Muscle of arm (tissue), 12 donors: ENCODE results near the gene MPRIP. TPM values are rescaled to one million over a fixed set of nuclear protein-coding genes. Genes with fewer than 3 reads are reported as not detected.
"Not testable (repeated sequence)": the region's sequence is repeated elsewhere in the genome, so short reads cannot be mapped to it uniquely, and the experiment has no call there.

Source experiments
- DNase-seq: peaks from one replicate; pipeline ENCODE4 v3.0.0-alpha.2; 2013
- polyA plus RNA-seq, 12 donors: library from polyadenylated mRNA; unstranded; fragments of 120-200 nt; gene quantifications; one replicate each; pipeline ENCODE4 v1.2.1, GENCODE V29; 2013; ENCODE audit not compliant: insufficient read length in 12 of 12

The MPRIP gene
- polyA plus RNA-seq, 12 donors, result 100 to 231 (median 191) TPM

DNA sequence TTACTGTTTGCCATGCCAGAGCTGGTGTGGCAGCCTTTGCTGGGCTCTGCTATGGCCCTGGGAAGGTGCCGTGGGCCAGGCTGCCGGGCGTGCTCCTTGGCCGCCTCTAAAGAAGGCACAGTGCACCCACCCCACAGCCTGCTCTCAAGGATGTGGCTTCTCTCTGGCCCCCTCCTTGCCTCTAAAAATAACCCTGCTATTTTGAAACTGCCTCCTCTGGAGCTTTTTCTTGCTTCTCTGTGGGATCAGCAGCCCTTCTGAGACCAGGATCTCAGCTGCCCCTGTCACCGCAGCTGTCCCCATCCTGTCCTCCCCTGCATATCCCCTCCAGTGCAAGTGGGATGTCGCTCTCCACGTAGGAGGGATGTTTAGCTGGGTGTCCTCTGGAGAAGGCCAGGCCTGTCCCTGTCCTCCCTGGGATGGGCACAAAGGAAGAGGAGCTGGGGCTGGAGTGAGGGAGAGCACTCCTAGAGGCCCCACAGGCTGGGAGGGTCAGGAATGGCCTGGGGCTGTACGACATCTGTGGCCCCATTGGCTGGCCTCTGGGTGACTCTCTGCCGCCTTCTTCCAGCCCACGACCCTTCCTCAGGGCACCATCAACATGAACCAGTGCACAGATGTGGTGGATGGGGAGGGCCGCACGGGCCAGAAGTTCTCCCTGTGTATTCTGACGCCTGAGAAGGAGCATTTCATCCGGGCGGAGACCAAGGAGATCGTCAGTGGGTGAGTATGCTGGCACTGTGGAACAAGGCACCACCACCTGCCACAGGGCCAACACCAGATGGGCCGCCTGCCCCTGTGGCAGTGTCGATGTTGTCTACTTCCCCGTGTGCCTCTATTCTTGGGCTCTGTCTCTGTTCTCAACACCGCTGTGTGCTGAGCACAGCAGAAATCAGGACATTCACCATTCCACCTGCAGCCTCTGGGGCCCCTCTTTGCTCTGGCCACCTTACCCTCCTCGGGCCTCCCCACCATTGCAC, 84.2 kb downstream of the MPRIP start:
- DNase-seq, result no peak

GRCh38 chr17:17127156-17127555, 84.9 kb downstream of the MPRIP start:
- DNase-seq, result no peak

DNA sequence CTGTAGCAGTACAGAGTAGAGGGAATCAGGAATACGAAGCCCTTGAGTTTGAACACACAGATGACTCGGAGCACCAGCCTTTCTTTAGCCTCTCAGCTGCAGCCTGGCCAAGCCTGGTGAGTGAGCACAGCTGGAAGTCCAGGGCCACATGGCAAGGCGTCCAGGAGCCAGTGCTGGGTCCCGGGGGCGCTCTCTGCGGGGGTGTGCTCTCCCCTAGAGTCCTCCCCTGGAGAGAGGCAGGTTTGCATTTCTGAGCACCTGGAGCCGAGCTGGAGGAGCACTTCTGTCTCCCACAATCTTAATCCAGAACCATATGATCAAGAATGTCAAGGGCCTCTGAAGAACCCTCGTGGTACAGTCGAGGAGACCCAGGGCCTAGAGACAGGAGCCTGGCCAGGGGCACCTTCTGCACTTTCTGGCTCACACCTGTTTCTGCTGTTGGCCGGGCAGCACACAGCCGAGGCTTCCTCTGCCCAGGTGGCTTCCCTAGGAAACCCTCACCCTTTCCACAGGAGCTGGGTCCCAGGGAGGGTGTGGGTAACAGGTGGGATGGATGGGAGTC, 85.6 kb downstream of the MPRIP start:
- no peak for DNase-seq

DNA sequence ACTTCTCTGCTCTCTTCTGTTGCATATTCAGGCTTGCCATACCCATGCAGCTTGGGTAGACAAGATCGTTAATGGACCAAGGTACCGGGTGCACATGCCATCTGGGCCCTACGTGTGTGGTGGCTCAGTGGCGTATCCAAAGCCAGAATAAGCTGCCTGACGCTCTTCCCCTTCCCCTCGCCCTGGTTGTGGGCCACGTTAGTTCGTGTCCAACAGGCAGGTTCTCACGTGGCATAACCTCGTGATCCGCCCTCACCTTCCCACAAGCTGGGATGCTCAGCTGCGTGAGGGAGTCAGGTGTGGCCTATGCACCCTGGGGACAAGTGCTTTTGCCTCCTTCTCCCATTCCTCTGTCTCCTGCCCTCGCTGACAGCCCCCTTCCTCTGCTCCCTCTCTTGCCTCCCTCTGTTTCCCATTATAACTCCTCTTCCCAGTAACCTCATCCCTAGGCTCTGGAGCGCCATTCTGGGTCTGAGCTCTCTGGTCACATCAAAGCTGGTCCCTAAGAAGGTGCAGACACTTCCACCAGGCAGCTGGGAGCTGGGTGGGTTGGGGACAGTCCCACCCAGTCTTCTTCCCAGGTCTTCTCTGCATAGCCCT, 86.3 kb downstream of the MPRIP start:
- DNase-seq, result no peak

- no peak for DNase-seq
These were observed 87.2 kb downstream of the MPRIP start for GRCh38 chr17:17129466-17129865.

GRCh38 chr17:17130077-17130844, 88.0 kb downstream of the MPRIP start:
- DNase-seq, result no peak

DNA sequence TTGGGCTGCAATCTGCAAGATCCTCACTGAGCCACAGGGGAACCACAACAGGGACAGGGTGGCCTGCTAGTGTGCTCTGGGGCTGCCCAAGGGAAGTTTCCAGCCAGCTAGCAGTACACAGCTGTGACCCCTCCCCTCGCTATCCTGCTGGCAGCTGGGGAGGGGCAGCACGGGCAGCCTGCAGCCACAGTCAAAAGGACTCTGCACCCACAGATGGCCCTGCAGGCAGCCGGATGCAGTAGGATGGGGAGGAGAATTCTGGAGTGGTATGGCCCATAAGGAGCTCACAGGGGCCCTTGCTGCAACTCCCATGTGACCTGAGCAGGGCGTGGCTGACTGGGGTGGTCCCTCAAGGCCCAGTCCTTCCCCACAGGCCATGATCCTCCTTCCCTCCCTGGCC, 89.6 kb downstream of the MPRIP start:
- no peak for DNase-seq

- peak; percentile 53 for DNase-seq
These were observed 90.5 kb downstream of the MPRIP start for GRCh38 chr17:17132746-17133145.

GRCh38 chr17:17134051-17134956, 92.0 kb downstream of the MPRIP start:
- no peak for DNase-seq

- DNase-seq, result no peak
These were observed 92.7 kb downstream of the MPRIP start for GRCh38 chr17:17134957-17135333.

DNA sequence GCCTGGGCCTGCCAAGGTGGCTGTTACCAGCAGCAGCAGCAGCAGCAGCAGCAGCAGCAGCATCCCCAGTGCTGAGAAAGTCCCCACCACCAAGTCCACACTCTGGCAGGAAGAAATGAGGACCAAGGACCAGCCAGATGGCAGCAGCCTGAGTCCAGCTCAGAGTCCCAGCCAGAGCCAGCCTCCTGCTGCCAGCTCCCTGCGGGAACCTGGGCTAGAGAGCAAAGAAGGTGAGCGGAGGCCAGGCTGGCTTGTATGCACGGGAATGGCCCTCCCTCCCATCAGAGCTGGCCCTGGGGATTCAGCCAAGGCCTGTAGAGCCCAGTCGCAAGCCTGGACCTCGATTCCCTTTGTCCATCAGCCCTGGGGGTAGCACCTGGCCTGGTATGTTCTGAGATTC, 94.0 kb downstream of the MPRIP start:
- not testable (repeated sequence) for DNase-seq

- no peak for DNase-seq
These were observed 95.7 kb downstream of the MPRIP start for GRCh38 chr17:17137731-17138585.

DNA sequence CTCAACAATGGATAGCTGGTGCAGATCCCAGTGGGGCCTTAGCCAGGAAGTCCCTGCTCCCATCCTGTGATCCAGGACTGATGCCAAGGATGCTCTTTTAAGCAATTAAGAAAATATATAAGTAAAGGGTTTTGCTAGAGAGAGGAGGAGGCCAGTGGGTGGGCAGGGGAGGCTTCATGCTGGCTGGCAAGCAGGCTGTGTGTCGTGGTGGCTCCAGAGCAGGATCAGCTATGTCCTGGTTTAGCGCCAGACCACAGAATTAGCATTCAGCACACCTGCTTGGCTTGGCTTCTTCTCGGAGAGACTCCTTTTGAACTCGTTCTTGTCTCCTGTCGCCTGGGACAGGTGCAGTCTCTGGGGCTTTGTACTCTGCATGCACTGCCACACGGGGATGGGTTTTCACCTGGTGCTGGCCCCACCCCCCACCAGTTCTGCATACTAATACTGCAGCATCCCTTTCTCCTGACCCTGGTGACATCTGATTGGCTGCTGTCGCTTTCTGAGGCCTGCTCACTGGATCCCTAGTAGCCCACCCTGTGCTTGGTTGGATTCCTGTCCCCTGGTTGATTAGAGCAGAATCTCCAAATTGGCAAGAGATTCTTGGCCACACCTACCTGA, 97.8 kb downstream of the MPRIP start:
- DNase-seq, result no peak

DNA sequence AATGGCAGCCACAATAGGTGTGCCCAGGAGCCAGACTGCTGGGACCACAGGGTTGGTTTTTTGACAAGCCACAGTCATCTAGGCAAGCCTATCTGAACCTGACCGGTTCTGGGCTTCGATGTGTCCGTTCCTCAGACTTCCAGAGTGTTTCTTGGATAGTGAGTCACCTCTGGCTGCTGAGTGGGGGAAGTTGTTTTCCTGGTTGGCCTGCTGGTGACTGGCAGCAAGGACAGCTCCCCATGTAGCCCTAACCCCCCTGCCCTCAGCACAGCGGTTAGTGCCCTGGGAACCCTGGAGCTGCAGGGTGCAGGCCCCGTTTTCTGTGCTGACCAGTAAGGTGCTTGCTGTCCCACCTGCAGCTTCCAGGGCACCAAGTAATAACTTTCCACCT, 98.3 kb downstream of the MPRIP start:
- DNase-seq, result no peak

GRCh38 chr17:17141279-17141678, 99.0 kb downstream of the MPRIP start:
- DNase-seq, result no peak

DNA sequence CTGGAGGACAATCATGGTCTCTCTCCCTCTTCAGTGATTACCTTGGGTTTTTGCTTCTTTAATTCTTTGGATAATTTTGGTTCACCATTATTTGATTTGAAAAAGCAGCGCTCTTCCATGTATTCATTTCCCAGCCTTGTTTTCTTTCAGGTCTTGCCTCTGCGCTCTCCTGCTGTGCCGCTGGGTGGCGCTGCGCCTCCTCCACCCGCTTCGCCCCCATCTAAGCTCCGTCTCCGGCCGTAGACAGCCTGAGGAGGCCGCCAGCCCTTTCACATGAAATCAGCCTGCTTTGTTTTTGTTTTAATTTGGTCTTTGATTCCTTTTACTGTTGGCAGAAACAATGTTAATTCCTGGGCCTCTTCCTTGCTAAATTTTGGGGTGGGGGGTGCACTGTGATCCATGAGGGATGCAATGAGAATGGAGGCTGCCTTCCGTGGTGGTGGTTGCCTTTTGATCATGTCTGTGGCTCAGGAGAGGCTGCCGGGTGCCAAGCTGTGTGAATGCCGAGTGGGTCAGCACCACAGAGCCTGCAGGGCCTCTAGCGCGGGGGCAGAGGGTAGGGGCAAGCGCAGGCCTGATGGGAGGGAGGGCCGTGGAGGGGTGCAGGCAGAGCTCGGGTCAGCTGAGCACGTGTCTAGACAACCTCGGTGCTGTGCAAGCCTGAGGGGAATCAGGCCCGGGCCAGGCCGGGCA, 99.7 kb downstream of the MPRIP start:
- no peak for DNase-seq

DNA sequence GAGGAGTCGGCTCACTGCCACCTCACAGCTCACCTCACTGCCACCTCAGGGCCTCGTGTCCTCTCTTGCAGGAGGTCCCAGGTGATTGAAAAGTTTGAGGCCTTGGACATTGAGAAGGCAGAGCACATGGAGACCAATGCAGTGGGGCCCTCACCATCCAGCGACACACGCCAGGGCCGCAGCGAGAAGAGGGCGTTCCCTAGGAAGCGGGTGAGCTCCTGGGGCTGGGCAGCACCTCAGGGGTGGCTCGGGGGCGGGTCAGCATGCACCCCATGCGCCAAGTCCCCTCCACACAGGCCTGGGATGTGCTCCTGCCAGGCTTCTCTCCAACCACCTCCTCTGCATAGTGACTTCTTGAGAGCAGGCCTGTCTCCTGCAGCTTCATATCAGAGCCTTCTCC, 100.3 kb downstream of the MPRIP start:
- no peak for DNase-seq

GRCh38 chr17:17143501-17143900, 101.2 kb downstream of the MPRIP start:
- no peak for DNase-seq

DNA sequence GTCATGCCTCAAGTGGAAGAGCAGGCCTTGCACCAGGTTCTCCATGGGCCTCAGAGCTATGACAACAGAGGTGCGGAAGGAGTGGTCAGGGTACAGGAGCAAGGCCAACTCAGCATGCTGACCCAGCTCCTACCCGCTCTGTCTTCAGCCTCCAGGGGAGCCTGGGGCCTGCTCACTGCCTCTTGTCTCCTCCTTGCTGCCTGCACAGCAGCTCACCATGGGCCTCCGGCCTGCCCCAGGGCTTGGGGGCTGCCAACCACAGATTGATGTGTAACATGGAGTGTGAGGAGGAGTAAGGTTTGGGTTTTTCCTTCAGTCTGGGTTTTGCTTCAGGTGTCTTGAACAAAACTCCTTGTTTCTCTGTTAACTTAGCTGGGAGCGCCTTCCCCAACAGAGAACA, 101.8 kb downstream of the MPRIP start:
- no peak for DNase-seq
